Measurements from ENCODE around the gene ADAMTS19.
"Not testable (repeated sequence)": the region's sequence is repeated elsewhere in the genome, so short reads cannot be mapped to it uniquely, and the experiment has no call there.

The ADAMTS19 gene

DNA sequence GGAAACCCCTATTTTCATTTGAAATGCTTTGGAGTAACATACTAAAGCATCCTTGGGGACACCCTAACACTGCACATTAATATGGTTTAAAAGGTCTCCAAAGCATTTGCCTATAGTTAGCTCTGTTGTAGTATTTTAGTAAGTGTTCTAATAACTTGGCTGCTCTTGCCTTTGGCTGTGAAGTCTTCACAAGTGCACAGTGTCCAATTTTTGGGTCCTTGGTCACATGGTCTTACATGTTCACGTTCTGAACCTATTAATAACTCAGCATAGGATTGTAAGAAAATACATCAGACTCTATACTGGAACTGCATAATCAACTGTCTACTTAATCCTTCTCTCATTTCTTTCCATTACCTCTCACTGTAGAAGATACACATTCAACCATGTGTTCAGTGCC, 17.4 kb downstream of the ADAMTS19 start:
- no peak for DNase-seq (ENCODE audit: low read depth)

DNA sequence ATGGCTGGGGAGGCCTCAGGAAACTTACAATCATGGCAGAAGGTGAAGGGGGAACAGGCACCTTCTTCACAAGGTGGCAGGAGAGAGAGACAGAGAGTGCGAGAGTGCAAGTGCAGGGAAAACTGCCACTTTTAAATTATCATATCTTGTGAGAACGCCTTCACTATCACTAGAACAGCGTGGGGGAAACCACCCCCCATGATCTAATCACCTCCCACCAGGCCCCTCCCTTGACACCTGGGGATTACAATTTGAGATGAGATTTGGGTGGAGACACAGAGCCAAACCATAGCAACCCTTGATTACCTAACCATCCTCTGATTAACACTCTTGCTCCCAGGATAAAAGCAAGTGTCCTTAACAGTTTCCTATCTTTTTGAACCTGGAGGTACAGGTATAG, 21.1 kb downstream of the ADAMTS19 start:
- DNase-seq (ENCODE audit: low read depth) = no peak

DNA sequence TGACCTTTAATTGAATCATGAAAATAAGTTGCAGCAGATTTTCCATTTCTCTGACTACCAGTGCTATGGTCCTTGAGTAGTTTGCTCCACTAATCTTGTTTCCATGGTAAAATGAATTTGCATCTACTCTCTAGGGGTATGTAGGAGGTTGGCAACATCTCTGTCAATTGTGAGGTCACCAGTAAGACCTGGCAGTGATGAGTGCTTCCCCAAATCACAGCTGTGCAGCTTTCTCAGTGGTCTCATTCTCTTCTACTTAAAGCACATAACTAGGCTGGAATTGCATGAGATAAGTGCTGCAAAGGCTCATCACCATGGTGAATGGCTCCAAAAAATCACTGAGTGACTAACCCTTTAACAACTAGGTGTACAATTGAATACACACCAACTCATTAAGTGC, 36.3 kb downstream of the ADAMTS19 start:
- no peak for DNase-seq (ENCODE audit: low read depth)

DNA sequence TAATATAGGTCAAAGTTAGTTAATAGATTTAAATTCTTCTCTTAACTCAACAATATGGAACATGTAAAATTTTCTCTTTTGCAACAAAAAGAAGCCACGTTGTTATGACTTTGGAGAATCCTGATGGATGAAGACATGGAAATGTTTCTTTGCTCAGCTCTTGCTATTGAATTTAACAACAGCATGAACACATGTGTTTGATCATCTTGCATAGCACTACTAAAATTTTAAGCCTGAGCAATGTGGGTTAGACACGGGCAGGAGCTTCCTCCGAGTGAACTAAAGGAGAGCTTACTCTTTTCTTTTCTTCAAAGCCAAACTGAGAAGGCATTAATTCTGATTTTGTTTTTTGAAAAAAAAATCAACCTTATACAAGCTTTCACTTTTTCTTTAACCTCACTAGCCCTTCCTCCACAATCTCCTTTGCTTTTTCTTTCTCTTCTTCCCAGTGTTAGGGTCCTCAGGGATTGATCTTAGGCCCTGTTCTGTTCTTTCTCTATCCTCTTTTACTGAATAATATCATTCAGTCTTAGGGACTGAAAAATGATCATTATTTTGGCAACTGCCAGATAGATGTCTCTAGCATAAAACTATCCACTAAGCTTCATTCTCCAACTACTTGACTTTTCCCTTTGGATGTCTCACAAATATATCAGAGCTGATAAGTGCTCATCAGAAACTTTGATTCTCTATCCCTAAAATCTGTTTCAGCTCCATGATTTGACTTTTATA, 36.9 kb downstream of the ADAMTS19 start:
- DNase-seq (ENCODE audit: low read depth) = no peak

DNA sequence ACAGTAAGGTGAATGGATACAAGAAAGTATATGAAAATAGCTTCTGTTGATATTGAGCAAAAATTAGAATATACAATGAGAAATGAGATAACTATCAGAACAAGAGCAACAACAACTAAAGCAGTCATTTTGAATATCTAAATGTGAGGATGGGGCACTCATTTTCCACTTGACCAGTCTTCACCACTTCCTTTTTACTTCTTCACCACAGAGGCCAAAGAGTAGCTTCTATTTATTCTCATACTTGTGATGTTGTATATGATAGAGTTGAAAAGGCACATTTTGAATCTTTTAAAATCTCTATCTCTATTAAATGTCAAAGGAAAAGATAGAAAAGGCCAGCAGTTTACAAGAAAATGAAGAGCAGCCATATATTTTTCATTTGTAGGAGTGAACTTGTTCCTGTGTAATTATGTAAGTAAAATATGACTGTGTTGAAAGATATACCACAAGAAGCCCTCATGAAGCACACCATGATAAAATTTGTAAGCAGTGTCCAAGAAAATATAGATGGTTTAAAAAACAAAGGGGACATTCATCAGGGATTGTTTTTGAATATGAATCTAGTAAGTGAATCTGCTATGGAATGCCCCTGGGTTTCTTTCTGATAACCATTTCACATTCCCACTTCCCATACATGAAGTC, 39.2 kb downstream of the ADAMTS19 start:
- DNase-seq (ENCODE audit: low read depth) = no peak

DNA sequence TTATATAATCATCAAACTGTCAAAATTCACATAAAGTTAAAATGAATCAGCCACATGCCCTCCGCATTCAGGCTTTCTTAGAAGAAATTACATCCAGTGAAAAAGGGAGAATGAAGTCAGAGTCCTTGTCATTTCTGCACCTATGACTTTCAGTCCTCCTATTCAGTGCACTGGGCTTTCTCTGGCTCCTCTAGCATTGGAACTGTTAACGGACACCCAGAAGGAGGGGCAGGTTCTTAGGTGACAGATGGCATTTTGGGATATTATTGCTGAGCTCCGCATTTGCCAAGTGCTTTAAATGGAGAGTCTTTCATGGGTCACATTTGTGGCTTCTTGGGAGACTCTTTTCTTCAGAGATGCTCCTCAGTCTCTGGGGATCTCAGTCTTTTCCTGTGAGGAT, 40.0 kb downstream of the ADAMTS19 start:
- DNase-seq (ENCODE audit: low read depth) = no peak

DNA sequence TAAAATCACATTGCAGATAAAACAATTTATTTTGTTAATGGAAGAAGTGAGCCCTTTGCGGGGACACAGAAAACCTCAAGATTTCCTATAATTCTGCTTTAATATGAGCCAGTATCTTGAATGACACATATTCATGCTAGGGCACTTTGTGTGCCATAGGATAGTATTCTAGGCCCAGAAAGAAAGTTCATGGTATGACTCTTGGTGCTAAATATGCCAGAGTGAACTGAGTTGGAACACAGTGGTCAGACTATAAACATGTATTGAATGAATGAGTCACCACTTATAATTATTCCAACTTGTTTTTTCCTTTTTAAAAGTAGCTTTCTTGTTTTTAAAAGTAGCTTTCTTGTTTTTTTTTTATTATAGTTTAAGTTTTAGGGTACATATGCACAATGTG, 46.0 kb downstream of the ADAMTS19 start:
- DNase-seq (ENCODE audit: low read depth) = peak; percentile 43

DNA sequence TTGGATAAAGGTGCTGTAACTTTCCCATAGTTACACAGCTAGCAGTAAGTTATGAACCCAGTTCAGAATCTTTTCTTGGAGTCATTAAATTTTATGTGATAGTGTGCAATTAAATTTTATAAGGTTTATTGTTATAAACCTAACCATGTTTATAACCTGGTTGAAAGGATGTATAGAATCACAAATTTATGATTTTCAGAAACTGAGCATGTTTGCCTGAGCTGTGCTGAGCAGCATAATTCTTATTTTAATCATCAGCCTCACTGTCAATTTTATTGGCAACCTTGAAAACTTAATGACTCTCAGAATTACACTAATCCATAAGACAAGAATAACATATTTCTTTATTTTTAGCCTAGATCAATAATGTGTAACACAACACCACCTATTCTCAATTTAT, 46.9 kb downstream of the ADAMTS19 start:
- no peak for DNase-seq (ENCODE audit: low read depth)

DNA sequence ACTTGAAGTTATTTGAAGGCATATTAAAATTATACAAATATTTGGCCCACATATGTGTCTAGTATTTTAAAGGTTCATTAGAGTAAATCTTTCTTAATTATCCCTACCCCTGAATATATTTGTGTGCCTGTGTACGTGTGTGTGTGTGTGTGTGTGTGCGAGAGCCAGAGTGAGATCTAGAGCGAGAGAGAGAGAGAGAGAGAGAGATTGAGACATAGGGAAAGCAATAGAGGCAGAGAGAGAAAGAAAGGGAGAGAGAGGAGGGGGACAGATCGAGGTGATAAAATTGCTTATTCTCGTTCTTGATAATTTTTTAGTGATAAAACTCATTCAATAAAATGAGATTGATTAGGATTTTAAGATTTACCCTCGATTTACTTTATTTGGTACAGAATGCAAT, 47.4 kb downstream of the ADAMTS19 start:
- no peak for DNase-seq (ENCODE audit: low read depth)

DNA sequence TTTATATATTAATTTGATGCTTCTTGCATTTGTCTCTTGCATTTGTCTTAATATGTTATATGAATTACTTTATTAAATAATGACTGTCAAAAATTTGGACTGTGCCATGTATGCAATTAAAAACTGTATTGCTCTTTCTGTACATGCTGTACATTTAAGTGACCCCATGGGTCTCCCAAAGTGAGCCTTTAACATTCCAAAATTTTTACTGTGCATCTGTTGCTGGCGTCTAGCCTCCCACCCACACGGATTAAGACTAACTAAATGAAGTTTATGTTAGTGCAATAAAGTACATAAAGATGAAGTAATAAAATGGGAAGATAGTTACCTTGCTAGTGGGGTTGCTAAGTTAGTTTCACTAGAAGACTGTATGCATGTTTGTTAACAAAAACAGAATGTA, 48.5 kb downstream of the ADAMTS19 start:
- no peak for DNase-seq (ENCODE audit: low read depth)

DNA sequence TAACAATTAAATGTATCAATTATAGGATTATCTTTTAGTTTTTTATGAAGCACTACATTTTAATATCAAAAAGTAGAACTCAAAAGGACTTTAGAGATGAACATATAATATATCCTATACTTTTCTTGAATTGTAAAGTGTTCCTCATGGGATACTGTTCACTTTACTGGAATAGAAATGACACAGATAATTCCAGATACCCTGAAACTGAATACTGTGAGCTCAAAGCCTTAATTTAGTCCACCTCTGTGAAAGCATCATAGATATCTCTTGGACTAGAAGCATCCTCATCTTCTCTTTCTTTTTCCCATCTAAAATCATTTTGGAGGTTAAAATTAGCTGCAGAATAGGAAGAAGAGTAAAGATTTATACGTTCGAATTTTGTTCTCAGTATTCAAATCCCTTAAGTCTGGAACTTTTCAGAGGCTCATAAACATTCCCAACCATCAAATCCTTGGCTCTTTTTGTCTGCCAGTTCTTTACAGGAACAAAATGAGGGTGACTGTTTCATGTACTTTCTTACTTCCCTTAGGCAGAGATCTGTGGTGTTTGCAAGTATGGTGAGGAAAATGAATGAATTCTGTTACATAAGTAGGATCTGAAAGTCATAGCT, 49.4 kb downstream of the ADAMTS19 start:
- DNase-seq (ENCODE audit: low read depth) = no peak

DNA sequence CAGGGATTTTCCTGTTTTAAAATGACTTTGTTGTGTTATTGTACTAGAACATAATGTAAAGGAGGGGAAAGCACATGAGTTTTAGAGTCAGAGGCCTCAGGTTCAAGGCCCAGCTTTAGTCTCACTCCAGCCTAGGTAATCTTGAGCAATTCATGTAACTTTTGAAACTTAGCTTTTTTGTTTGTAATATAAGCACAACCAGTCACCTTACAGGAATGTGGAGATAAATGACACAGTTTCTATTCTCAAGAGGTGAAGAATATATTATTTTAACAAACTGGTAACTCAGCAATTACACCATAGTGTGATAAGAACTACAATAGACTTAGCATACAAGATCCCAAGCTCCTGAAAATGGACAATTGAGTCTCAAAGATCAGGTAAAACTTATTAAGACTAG, 51.2 kb downstream of the ADAMTS19 start:
- peak; percentile 8 for DNase-seq (ENCODE audit: low read depth)

DNA sequence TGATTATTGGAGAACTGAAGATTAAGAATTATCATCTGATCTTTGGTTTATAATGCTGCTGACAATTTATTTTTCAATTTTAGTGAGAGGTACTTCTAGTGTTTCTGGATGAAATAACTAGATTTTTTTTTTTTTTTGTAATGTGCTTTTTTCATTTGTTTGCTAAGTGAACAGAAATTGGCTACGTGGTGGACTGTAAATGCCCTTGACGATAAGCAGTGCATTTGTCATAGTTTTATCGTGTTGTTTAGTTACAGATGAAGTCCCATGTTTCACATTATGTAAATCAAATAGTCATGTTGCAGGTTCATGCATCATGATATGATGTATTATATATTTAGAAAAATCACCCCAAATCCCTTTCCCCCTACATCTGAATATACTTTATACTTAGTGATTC, 81.0 kb downstream of the ADAMTS19 start:
- no peak for DNase-seq (ENCODE audit: low read depth)

DNA sequence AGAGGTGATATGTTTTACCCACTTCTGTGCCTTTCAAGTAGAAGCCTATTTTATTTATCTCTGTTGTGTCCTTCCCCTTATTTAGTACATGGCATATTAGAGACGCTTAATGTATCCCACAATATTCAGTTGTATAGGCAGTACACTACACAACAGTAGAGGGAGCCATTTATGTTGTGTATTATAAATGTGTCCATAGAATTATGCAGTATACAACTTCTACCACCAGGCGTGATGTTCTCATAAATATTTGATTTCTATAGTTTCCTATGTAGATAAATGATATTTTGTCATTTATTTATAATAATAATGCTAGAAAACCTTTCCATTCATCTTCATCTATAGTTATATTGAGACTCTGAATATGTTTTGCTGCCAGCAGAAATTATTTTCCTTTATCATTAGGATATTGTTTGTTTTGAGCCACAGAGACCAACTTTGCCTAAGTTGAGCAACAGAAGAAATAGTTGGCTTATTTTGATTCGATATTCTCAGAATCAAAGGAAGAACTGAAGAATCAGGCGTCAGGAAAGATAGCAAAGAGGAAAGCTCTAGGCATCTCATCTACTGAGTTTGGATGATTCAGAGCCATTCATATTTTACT, 81.7 kb downstream of the ADAMTS19 start:
- DNase-seq (ENCODE audit: low read depth) = no peak

DNA sequence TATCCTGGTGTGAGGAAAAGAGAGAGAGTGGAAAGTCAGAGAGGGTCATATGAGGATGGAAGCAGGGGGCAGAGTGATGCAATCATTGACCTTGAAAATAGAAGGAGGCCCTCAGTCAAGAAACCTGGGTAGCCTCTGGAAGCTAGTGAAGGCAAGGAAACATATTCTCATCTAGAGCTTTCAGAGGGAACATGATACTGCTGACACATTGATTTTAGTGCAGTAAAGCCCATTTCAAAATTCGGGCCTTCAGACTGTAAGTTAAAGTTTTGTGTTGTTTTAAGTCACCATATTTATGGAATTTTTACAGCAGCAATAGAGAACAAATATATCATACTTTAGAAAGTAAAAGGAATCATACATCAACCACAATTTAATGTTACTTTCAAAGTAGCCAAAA, 87.0 kb downstream of the ADAMTS19 start:
- no peak for DNase-seq (ENCODE audit: low read depth)

DNA sequence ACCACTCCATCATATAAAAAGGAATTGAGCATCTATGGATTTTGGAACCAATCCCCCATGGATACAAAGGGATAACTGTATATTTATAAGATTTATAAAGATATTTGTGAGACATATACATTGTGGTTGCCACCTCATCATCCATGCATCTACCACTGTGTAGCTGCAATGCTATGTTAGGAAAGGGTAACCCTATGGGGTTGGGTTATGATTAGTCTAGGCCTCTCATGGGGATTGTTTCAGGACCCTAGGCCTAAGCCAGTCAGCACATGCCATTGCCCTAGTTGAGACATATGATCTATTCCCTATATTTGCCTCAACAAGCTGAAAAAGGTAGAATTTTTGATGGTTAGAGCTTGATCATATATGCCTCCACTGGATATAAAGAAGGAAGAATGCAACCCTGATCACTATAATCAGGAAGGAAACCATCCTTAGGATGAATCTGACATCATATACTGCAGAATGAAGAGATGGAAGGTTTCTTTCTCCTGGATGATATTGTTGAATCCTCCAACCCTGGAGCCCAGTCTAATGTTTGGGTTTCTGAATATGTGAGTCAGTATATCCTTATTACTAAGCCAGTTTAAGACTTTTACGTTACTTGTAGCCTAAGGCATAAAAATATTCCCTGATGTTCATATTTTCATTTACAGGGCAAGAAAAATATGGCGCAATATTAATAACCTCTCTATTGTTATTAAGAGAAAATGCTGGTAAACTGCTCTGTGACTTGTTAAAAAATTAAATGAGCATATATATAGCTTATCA, 94.2 kb downstream of the ADAMTS19 start:
- no peak for DNase-seq (ENCODE audit: low read depth)

DNA sequence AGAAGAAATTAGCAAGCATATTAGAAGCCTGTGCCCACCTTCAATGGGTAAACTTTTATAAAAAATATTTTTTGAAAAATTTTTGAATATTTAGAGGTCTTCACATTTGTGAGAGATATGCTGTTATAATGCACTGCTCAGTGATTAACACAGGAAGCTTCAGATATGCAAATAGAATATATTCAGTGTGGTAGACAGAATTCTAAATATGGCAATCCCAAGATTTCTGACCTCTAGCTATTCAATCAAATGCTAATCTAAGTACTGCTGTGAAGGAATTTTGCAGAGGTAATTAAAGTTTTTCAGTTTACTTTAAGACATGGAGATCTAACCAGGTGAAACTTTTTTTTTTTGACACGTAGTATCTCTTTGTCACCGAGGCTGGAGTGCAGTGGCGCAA, 103.5 kb downstream of the ADAMTS19 start:
- no peak for DNase-seq (ENCODE audit: low read depth)

DNA sequence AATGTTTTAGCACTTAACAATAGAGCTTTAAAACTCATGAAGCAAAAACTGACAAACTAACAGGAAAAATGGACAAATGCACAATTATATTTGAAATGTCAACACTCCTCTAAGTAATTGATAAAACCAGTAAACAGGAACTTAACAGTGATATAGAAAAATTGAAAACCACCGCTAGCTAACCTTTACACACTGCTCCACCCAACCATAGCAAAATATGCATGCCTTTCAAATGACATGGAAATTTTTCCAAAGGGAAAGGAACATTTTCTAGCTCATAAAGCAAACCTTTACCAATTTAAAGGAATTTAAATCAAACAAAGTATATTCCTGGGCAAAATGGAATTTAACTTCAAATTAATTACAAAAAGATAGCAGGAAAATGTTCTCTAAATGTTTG, 109.2 kb downstream of the ADAMTS19 start:
- peak; percentile 2 for DNase-seq (ENCODE audit: low read depth)

DNA sequence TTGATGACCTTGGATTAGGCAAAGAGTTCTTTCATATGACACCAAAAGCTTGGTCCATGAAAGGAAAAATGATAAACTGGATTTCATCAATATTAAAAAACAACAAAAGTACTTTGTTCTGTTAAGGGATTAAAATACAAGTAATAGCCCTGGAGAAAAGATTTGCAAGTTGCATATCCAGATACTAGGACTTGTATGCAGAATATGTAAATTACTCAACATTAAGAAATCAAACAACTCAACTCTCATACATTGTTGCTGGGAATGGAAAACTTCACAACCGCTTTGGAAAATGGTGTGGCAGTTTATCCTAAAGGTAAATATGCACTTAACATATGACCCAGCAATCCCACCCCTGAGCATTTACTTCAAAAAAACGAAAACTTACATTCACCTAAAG, 112.0 kb downstream of the ADAMTS19 start:
- no peak for DNase-seq (ENCODE audit: low read depth)

DNA sequence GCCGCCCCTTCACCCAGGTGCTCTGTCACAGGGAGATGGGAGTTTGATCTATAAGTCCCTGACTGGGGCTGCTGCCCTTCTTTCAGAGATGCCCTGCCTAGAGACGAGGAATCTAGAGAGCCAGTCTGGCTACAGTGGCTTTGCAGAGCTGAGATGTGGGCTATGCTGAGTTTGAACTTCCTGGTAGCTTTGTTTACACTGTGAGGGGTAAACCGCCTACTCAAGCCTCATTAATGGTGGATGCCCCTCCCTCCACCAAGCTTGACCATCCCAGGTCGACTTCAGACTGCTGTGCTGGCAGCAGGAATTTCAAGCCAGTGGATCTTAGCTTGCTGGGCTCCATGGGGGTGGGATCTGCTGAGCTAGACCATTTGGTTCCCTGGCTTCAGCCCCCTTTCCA, 124.4 kb downstream of the ADAMTS19 start:
- DNase-seq (ENCODE audit: low read depth) = not testable (repeated sequence)

DNA sequence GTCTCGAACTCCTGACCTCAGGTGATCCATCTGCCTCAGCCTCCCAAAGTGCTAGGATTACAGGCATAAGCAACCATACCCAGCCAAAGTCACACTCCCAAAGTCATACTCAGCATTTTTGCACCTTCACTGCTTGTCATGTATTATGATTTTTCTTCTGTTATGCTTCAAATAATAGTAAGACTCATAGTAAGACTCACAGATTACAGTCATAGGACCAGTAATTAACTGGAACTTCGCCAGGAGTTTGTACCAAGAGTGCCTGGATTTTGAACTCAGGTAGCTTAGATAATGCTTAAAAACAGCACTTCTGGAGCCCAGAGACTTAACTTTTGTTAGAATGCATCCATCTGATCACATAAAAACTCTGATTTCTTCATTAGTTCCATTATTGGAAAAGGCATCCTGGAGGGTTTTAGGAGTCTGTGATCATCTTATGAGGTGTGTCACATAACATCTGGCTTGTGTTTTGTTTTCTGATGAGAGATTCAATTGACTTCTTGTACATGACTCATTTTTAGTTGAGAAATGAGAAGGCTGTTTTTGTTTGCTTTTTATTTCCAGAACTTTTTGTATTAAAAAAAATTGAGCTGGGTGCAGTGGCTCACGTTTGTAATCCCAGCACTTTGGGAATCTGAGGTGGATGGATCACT, 131.5 kb downstream of the ADAMTS19 start:
- no peak for DNase-seq (ENCODE audit: low read depth)

DNA sequence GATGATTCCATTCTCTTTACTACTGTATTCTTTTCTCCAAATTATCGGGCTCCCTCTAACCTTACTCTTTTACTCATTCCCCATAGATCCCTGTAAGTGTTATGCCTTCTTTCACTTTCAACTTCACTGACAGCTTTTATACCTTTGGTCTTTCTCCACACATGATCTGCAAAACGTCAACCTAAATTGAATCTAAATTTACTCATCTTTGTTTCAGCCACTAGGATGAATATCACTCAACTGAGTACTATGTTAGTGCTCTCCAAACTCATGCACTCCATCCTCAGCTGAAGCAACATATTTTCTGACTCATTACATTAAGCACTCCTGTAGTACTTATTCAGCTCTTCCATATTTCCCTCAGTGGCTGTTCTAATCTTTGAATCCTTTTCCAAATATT, 133.4 kb downstream of the ADAMTS19 start:
- DNase-seq (ENCODE audit: low read depth) = no peak

Data from non-pigmented ciliary epithelial cell (primary cell).